Fibroblast of peridontal ligament (primary cell): ENCODE measurements around the gene RAB3GAP2.
"Not testable (repeated sequence)": the region's sequence is repeated elsewhere in the genome, so short reads cannot be mapped to it uniquely, and the experiment has no call there.

Experiments used
- DNase-seq: peaks from one replicate; pipeline ENCODE4 v3.0.0-alpha.2; 2010; ENCODE audit errors: extremely low read depth

RAB3GAP2 gene, protein sequence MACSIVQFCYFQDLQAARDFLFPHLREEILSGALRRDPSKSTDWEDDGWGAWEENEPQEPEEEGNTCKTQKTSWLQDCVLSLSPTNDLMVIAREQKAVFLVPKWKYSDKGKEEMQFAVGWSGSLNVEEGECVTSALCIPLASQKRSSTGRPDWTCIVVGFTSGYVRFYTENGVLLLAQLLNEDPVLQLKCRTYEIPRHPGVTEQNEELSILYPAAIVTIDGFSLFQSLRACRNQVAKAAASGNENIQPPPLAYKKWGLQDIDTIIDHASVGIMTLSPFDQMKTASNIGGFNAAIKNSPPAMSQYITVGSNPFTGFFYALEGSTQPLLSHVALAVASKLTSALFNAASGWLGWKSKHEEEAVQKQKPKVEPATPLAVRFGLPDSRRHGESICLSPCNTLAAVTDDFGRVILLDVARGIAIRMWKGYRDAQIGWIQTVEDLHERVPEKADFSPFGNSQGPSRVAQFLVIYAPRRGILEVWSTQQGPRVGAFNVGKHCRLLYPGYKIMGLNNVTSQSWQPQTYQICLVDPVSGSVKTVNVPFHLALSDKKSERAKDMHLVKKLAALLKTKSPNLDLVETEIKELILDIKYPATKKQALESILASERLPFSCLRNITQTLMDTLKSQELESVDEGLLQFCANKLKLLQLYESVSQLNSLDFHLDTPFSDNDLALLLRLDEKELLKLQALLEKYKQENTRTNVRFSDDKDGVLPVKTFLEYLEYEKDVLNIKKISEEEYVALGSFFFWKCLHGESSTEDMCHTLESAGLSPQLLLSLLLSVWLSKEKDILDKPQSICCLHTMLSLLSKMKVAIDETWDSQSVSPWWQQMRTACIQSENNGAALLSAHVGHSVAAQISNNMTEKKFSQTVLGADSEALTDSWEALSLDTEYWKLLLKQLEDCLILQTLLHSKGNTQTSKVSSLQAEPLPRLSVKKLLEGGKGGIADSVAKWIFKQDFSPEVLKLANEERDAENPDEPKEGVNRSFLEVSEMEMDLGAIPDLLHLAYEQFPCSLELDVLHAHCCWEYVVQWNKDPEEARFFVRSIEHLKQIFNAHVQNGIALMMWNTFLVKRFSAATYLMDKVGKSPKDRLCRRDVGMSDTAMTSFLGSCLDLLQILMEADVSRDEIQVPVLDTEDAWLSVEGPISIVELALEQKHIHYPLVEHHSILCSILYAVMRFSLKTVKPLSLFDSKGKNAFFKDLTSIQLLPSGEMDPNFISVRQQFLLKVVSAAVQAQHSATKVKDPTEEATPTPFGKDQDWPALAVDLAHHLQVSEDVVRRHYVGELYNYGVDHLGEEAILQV (N-terminal part only)

DNA sequence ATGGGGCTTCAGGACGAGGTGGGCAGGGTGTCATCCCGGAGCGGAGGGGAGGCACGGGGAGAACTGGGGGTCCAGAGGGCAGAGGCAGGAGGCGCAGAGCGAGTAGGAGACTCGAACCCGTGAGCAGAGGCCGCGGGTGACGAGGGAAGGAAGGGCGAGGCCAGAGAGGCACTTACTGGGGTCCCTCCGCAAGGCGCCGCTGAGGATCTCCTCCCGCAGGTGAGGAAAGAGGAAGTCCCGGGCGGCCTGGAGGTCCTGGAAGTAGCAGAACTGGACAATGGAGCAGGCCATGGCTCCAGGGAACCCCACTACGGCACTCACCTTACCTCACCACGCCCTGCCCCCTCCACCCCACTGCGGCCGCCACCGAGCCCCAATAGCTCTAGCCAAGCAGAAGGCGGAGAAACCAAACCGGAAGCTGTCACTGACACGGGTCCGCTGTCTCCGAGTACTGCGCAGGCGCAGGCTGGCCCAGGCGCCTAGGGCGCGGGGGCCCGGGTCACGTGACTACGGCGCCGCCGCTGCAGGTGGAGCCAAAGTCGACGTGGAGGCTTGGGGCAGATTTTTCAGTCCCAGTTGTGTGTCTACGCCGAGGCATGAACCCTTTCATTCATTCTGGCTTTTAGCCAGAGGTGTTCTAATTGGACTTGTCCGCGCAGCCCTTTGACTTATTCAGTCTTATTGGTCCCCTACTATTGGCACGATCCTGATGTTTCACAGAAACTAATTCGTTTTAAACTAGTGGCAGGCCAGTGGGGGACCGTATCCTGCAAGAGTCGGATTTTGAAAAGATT is at the start of gene RAB3GAP2:
RAB3GAP2 (minus strand) TSS at position 407 of the 794 bp plus-strand sequence; CDS start at position 291, 116 bp downstream.
- peak; percentile 91 for DNase-seq

DNA sequence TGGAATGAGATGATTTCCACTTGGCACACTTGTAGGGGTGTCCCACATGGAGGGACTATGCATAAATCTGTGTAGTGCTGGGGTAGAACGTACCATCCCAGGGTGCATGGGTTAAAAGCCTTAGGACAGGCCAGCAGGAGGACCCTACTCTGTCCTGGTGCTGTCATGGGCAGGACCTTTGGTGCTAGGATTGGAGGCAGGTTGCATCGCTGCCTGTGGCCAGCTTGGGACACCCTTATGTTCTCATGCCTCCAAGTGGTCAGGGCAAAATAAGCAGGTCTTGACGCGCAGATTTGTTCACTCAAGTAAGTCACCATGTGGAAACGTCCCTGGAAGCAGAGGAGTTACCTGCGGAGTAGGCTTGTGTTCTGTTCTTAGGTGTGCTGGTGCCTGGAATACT is 49.5 kb upstream of the RAB3GAP2 start:
- no peak for DNase-seq

DNA sequence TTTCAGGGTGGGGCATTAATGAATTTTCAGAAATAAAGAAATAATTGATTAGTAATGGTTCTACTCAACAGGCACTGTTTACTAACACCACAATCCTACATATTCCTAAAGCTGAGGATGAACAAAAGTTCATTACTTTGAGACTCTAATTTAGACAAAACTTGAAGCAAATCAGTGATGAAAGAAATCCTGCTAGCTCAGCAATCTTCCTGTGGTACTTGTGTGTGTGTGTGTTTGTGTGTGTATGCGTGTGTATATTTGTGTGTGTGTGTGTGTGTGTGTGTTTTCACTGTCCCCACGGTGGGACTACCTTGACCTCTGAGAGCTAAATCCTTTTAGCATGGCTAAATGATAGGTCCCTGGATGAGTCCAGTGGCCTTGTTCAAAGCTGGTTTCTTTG is 48.5 kb upstream of the RAB3GAP2 start:
- no peak for DNase-seq

DNA sequence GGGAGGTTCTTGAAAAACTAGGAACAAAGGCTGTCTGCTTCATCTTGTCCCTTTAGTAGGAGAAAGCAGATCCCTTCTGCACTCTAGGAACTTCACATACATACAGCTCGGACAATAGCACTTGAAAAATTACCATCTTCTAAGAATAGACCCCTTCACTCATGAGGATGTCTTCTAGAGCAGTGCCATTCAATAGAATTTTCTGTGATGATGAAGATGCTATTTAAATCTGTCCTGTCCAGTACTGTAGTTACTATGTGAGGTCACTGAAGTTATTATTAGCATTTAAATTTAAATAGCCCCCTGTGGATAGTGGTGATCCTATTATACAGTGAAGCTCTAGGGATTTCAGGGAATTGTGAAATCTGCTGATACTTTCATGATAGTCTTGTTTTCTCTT is 46.4 kb upstream of the RAB3GAP2 start:
- no peak for DNase-seq

DNA sequence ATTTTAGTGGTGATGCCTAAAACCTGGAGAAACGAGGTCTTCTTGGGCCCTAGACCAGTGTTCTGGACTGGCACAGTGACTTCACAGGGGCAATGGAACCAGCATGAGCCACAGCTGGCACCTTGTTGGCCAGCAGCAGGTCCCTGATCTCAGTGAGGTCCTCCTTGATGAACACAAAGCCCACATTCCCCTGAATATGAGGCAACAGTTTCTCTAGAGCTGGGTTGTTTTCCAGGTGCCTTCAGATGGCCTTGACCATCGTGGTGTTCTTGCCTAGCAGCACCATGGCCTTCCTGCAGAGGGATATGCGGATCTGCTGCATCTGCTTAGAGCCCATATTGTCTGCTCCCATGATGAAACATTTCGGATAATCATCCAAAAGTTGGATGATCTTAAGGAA is 44.9 kb upstream of the RAB3GAP2 start:
- DNase-seq, result no peak

DNA sequence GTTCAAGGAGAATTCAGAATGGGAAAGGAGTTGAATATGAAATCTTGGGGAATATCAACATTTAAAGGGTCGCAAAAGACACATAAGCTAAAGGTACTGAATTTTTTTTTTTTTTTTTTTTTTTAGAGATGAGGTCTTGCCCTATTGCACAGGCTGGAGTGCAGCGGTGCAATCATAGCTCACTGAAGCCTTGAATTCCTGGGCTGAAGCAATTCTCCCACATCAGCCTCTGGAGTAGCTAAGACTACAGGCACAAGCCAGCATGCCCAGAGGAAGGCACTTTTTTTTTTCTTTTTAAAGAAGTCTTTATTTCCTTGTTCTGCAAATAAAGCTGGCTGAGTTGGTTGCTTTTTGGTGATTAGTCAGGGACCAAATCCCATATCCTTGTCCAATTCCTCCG is 44.1 kb upstream of the RAB3GAP2 start:
- DNase-seq, result no peak

DNA sequence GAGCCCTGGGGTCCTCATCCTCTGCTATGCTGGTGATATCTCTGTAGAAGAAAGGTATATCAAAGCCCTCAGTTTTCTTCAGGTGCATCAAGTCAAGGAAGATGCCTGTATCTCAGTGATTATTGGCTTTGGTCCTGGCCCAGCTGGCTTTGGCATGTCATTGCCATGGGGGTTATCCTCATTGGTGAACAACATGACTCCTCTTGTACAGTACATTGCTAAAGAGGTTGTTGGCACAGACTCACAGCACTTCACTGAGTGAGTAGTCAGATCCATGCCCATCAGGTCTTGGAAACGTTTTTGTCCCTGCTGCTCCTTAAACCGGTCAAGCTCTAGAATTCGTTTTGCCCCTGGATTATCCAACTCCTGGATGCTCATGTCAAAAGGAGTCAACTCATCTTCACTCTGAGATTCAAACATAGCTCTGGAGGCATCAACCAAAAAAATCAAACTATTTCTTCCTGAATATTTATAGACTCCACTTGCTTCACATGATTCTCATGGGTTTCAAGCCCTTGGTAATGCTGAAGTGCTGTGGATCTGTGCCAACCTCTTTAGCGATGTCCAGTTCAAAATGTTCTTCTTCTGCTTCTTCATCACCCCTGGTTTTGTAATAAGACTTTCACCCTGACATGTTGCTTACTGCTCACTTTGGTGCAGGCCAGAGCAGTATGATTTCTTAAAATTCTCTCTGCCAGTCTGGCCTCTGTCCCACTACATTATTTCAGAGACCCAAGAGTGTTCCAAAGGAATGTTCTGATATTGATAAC is 43.0 kb upstream of the RAB3GAP2 start:
- DNase-seq, result no peak

DNA sequence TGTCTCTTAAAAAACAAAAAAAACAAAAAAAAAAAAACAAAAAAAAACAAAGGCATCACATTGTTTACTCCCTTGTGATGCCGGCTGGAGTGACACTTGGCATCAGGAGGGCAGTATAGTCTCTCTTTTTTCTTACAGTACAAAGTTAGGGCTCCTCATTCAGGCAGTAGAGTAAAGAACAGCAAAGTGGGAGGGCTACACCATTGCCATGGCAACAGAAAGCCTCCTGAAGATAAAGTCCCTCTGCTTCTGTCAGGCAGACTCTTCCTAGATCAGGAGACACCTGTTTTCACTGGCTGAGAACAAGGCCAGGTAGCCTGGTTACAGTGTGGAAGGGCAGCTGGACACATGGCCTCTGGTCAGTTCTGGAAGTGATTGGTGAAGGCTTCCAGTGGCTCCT is 41.3 kb upstream of the RAB3GAP2 start:
- no peak for DNase-seq

DNA sequence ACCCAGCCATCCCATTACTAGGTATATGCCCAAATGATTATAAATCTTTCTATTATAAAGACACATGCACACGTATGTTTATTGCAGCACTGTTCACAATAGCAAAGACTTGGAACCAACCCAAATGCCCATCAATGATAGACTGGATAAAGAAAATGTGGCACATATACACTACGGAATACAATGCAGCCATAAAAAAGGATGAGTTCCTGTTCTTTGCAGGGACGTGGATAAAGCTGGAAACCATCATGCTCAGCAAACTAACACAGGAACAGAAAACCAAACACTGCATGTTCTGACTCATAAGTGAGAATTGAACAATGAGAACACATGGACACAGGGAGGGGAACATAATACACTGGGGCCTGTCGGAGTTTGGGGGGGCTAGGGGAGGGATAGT is 37.9 kb upstream of the RAB3GAP2 start:
- DNase-seq, result not testable (repeated sequence)

DNA sequence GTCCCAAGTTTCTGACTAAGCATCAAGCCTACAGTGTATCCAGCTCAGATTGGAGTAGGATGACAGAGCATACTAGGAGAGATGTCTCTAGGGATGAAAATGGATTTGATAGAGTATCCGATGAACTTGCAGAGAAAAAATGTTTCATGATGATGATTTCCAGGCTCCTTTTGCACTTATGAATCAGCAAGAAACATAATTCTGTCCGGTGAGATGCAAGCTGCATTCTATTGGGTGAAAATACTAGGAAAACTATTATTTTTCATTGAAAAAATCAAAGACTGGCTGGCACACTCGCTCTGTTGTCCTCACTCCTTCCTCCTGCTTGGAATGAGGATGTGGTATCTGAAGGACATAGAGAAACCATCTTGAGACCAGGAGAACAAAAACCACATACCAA is 35.4 kb upstream of the RAB3GAP2 start:
- no peak for DNase-seq

DNA sequence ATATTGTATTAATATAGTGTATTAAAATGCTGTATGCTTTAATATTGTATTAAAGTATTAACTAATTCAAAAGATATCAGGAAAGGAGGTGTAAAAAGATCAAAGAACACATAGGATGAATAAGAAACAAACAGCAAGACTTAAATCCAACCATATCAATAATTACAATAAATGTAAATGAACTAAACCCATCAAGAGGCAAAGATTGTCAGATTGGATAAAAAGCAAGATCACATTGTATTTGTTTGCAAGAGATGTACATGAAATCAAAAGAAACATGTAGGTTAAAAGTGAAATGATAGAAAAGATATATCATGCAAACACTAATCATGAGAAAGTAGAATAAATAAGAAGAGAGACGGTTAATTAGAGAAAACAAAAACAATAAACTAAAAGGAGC is 34.1 kb upstream of the RAB3GAP2 start:
- no peak for DNase-seq

DNA sequence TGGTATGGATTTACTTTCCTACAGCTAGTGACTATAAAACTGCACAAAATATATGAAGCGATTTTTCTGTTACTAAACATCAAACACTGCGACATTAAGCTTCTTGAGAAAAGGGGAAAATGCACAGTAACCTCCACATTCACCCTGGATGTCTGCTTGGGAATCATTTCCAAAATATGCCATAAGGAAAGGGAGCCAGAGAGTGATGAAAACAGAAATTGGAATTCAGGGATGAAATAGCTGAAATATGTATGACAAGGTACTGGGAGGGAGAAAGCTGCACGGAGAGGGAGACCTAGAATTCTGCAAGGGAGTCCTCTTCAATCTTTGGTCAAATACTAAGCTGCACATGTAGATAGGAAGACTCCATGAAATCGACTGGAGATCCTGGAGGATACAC is 31.6 kb upstream of the RAB3GAP2 start:
- no peak for DNase-seq

DNA sequence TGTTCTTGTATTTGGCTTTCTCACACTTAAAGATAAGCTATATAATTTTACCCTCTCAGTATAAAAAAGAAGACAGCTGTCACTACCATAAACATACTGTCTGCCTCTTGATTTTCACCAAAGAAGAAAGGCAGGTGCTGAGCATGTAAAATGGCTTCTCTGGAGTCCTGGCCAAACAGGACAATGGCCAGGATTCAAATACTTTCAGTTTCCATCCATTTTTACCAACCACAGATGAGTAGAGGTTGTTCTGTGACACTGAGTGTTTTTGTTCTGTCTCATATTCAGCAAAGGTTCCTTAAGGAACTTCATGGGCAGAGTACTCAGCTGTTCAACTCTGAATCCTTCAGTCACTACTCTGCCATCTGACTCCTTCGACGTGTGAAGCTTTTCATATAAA is 29.4 kb upstream of the RAB3GAP2 start:
- DNase-seq, result peak; percentile 9

DNA sequence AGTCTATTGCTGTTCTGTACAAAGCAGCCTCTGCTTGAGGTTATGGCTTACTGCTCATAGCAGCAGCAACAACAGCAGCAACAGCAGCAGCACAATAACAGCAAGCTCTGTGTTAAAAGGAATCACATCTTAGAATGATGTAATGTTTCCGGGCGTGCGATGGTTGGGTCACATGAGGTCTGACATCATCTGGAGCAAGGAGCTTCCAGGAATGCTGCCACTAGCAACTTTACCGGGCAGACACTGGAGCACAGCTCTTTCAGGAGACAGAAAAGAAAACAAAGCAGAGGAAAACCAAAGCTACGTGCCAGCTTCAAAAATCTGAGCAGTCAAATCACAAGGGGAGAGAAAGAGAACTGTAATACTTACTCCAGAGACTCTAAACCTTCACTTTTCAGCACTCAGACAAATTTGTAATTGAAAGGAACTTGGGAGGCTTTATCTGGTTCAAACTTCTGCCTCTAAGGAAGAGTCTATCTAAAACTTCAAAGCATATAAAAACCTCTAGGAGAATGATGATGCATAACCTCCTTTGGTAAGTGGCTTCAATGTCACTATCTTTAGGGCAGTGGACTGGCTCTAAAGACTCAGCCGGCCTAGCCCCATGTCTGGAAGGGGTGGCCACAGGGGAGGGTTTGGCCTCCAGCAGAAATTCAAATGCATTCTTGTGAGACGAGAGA is 28.3 kb upstream of the RAB3GAP2 start:
- peak; percentile 94 for DNase-seq

DNA sequence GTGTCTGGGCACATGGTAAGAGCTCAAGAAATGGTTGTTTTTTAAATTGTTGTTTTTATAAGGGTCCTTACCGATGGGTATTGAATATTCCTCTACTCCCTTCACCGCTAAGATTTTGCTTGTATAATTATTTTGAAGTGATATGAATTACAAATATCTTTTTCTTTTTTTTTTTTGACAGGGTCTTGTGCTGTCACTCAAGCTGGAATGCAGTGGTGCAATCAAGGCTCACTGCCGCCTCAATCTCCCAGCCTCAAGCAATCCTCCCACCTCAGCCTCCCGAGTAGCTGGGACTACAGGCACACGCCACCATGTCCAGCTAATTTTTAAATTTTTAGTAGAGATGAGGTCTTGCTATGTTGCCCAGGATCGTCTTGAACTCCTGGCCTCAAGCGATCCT is 27.1 kb upstream of the RAB3GAP2 start:
- DNase-seq, result no peak

DNA sequence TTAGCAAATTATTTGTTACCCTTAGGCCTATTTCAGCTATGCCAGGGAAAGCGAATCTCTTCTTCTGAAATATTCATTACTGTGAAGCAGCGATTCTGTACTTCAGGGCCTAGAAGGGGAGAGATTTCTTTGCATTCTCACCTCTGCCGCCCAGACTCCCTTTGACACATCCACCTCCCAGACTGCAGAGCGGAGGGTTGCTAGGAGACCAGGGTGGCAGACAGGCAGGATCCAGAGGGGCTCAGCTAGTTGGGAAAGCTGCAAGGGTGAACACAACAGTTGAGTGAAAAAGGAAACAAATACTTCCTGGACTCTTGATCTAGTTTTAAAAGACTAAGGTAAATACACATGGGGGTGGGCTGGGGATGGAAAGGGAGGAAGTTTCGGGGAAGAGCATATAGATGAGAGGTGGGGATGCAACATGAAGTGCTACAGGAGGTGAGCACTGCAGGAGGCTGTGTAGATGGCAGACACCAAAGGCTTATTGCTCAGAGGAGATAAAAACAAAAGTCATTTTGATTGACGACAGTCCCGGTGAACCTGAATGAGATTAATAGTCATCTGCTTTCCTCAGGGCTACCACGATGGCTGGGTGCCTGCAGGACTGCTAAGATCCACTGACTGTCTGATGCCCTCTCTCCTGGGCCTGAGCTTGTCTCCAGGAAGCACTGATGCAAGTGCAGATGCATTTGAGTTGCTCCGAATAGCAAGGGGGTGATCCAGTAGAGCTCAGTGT is 26.4 kb upstream of the RAB3GAP2 start:
- no peak for DNase-seq

DNA sequence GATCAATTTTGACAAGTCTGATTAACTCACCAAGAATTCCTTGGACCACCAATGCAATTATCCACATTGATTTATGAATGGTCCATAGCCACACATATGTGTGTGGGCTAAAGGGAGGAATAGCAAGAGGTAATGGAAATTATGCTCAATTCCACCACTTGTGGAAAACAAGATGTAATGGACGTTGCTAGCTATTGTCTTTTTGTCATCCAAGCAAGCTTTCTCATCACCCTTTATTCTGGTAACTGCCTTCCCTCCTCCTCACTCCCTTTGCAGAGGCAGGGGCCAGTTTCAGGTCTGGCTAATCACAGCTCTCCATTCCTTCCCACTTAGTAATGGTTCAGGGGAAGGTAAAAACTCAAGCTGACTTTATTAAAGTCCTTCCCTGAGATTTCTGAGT is 24.7 kb upstream of the RAB3GAP2 start:
- no peak for DNase-seq

DNA sequence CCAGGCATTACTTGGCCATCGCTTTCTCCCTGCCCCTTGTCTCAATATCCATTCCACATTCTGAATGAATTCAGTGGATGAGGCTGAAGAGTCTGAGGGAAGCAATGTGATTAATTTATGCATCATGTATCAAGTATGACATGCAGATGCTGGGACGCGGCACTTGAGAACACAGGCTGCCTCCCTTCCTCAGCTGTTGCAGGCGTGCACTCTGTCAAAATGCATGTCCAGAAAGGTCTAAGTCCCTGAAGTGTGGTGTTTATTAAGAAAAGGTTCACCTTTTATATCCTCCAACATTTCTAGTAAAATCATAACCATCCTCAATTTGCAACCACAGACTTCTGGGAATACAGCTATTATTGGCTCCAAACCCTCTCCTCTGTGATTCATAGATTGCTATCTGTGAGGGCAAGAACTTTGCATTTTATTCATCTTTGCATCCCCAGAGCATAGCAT is 22.6 kb upstream of the RAB3GAP2 start:
- DNase-seq, result no peak

DNA sequence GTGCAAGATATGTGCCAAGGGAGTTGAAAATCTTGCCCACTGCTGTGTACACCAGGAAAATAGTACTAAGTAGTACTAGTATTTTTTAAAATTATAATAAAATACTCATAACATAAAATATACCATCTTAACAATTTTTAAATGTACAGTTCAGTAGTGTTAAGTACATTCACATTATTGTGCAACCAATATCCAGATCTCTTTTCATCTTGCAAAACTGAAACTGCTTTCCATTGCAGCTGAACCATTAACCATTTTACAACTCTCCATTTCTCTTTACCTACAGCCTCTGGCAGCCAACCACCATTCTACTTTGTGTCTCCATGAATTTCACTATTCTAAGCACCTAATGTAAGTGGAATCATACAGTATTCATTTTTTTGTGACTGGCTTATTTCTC is 19.3 kb upstream of the RAB3GAP2 start:
- no peak for DNase-seq
